Activated T-cell treated with anti-CD3 and anti-CD28 coated beads, Interleukin-2, amount 50 U/mL, for 1 hour (primary cell): Measurements from ENCODE around the gene TBC1D10A.

Source experiments
- DNase-seq: peaks from one replicate; pipeline ENCODE4 v3.0.0-alpha.2; 2020

TBC1D10A gene

GRCh38 chr22:30320021-30320556, 6.7 kb downstream of the TBC1D10A start:
- no peak for DNase-seq

DNA sequence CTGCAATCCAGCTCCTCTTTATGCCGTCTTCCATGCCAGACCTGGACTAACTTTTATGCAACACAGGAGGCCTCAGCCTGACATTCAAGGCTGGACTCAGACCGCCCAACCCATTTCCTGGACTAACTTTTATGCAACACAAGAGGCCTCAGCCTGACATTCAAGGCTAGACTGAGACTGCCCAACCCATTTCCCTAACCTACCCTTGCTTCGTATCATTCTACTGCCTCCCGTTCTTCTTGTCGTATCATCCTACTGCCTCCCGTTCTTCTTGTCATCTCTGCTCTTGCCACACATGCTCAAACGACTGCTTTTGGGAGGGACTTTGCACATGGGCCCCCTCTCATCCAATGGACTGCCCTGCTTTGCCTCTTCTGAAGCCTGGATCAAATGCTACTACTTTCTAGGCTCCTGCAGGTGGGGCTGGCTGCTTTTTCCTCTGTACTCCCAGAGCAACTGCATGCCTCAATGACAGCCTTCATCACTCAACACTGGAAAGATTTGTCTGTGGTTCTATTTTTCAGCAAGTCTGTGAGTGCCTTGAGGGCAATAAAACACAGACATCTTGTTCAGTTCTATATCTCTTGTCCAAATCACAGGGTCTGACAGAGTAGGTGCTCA, 7.8 kb downstream of the TBC1D10A start:
- DNase-seq: no peak

DNA sequence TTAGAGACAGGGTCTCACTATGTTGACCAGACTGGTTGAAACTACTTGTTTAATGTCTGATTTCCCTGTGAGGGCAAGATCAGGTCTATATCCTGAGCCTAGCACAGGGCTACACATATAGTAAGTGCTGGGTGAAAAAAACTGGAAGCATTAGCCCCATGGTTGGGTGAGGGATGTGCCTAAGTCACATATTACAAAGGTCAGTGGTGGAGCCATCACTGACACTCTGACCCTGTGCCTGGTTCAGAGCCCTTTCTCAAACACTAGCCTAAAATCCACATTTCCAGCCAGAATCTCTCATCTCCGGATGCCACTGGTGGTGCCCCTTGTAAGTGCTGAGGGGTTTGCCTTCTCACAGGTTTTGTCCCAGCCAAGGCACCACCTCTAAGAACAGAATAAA, 9.0 kb downstream of the TBC1D10A start:
- no peak for DNase-seq

GRCh38 chr22:30315962-30316576, 10.7 kb downstream of the TBC1D10A start:
- no peak for DNase-seq

DNA sequence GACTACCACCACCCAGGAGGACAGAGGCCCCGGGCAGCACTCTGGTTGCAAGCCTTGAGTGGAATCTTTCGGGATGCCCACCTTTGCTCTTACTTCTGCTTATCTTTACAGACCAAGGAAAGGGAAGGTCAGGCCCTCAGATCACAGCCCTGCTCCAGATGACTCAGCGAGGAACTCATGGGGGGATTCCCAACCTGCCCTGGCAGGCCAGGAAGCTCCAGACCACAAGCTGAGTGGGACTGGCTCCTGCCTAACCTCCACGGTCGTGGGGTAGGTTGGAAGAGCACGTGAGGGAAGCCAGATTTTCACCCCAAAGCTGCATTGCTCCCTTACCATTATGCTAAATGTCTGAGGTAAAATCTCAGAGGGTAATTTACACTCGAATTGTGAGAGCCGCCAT, 11.8 kb downstream of the TBC1D10A start:
- DNase-seq: peak; percentile 47

DNA sequence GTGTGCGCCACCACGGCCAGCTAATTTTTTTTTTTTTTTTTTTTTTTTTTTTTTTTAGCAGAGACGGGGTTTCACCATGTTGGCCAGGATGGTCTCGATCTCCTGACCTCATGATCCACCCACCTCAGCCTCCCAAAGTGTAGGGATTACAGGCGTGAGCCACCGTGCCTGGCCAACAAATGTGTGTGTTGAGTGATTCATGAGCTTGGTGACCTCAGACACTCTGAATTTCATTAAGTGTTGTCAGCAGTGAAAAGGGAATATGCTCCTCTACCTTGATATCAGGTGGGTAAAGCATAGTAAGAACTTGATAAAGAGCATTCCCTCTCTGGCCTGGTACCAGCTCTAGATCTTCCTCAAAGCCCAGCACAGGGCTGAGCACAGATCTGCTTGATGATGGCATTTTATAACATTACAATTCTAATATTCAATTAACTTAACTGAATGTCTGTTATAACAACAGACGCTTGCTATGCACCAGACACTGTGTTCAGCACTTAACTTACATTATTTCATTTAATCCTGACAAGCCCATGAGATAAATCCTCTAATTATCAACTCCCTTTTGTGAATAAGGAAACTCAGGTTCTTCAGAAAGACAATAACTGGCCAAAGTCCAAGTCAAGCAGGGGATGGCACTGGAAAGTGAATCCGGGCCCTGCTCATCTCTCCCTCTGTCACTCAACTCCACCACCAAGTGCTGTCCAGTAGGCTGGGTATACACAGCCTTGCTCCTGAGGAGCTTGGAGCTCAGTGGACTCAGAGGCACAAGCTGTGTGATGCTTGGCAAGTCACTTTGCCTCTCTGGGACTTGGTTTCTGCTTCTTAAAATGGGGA, 13.0 kb downstream of the TBC1D10A start:
- DNase-seq: no peak

- no peak for DNase-seq
Measured at GRCh38 chr22:30312053-30312452, 14.7 kb downstream of the TBC1D10A start.

- DNase-seq: no peak
Measured at GRCh38 chr22:30310881-30311771, 15.6 kb downstream of the TBC1D10A start.

DNA sequence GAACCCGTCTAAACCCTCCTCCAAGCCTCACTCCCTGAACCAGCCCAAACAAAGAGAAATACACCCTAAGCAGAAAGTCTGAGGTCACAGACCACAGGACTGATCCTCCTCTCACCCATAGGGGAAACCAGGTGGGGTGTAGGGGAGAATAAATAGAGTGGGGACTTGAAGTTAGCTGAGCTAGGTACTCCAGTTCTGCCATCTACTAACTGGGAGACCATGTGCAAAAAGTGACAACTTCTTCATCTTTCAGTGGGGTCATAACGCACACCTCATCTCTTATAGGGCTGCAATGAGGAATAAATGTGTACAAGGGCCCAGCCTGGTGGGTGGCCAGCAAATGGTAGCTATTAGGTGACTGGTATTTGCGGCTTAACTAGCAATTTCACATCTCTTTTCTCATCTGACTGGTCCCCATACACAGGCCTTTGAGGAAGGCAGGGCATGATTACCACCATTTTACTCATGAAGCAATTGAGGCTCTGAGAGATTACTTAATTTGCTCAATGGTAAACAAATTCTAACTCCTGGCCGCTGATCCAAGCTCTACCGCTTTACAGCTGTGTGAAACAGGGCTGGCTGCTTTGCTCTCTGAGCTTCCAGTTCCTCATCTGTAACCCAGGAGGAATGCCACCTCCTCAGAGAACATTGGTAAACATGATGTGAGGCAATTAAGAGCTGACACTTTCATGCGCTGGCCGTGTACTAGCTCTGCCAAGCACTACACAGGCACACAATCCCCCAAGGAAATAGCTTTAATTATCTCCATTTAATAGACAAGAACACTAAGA, 16.6 kb downstream of the TBC1D10A start:
- no peak for DNase-seq

GRCh38 chr22:30308518-30309230, 18.1 kb downstream of the TBC1D10A start:
- no peak for DNase-seq

DNA sequence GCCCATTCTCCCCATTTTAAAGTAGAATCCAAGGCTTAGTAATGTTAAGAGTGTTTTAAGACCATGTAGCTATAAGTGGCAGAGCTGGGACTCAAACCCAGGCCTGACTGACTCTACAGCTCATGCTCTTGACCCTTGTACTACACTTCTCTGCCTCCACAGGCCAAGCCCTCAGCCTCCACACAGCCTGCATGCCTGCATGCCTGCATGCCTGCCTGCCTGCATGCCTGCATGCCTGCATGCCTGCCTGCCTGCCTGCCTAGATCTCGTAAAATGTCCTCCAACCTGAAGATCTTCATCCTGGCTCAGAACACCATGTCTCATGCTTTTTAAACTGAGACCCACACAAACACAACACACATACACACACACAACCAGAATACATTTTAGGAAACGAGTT, 18.6 kb downstream of the TBC1D10A start:
- no peak for DNase-seq

- DNase-seq: no peak
Measured at GRCh38 chr22:30307041-30307574, 19.6 kb downstream of the TBC1D10A start.

DNA sequence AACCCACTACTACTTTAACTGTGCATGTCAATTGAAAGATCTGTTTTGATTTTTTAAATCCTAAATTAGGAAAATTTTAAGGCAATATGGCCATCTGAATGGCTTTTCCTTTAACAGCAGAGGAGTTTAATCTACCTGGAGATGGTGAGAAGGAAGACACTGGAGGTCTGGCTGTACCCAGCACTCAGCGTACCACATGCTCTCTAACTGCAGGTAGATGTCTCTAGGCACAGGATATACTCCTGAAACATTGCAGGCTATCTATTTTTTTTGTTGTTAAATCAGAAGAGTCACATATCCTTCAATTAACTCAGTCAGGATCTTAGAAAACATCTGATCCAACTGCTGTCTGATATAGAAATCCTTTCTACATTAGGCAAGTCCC, 20.1 kb downstream of the TBC1D10A start:
- DNase-seq: no peak

DNA sequence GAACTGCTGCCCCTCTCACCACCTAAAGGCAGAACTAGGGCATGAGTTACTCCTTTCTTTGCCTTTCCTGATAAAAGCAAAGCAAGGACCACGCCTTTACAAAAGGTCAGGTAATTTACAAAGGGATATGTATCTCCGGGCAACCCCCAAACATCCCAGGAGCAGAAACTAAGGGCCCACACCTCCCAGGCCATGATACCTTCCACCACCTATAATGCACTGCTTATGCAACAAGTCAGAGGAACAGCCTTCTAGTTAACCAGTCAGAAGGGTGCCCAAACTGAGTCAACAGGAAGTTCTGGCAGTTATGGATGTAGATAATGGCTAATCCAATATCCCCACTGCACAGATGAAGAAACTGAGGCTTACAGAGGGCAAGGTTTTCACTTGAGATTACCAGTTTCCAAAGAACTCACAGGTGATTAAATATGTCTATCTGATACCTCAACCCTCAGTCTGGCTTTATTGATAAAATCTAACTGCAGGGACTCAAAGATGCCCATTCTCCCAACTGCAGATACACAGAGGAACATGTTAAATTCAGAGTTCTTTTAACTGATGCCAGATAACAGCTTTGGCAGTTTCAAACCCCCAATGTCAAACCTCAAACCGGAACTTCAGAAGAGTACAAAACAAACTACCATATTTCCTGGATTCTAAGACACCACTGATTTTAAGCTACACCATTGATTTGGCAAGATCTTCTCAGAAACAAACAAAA, 20.7 kb downstream of the TBC1D10A start:
- no peak for DNase-seq

DNA sequence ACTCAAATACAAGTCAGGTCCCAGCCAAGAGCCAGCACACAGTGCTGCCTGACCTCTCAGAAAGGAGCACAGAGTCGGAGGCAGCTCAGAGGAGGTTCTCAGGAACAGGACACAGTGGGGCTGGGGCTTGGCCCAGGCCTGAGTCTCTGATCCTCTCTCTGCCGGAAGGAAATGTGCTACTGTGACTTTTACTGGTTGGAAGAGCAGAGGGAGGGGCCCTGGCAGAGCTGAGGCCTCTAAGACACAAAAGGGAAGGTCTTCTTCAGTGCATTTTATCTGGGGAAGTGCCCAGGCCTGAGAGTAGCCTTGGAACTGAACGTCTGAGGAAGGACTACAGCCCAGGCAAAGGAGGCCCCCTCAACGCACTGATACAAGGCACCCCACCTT, 21.2 kb downstream of the TBC1D10A start:
- peak; percentile 53 for DNase-seq

GRCh38 chr22:30304495-30305244, 22.1 kb downstream of the TBC1D10A start:
- no peak for DNase-seq

DNA sequence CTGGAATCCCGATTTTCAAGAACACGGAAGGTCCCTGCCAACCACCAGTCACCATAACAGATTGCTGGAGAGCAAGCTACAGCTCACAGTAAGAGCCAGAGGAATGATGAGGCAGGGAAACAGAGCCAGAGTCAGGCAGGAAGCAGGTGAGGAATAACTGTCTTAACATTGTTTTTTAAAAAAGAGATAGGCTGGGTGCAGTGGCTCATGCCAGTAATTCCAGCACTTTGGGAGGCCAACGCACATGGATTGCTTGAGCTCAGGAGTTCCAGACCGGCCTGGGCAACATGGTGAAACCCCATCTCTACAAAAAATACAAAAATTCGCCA, 24.0 kb downstream of the TBC1D10A start:
- DNase-seq: no peak

DNA sequence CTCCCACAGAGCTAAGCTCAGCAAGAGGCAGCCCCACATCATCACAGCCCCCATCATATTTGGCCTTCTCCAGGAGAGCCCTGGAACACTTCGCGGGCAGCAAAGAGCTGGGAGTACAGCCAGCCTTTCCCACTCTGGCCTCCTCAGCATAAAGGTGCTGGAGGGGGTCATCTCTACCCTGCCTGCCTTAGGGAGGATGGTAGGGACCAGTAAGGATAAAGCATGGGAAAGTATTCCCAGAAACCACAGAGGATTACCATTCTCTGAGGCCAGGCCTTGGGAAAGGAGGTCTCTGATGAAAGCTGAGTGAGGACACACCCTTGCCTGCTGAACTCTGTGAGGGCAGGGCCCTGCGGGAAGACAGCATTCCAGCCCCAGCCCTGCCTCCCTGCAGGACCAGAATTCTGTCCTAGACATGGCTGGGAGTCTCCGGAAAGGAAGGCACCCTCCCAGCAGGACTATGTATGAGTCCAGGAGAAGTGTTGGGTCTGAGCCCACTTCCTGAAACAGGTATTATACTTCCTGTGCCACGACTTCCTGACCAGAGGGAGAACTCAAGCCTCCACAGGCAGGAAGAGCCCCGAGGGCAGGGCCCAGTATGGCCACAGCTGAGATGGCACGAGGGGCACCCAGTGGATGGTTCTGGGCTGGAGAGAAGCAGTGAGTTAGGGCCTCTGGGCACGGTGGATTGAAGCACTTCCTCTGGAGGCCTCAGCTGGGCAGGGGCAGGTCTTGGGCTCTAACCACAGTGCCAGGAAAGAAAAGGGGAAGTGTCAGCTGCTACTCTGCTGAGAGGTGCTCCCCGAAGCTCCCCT, 24.5 kb downstream of the TBC1D10A start:
- DNase-seq: no peak

DNA sequence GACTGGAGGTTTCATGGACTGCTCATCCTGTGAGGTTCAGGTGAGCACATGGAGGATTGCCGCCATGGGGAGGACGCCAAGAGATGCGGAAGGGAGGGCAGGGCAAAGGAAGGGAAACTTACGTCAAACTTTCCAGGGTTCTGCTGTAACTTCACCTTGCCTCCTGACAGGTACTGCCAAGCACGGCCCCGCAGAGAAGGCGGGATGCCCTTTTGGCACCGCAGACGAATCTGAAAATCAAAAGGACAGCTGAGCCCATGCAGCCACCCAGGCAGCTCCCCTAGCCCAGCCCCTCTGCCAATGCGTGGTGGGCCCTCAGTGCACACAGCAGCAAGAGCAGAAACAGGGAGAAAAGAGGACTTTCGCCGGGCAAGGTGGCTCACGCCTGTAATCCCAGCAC, 27.4 kb downstream of the TBC1D10A start:
- no peak for DNase-seq
